CD14-positive monocyte (primary cell): ENCODE results near the gene KCTD16. TPM values are rescaled to one million over a fixed set of nuclear protein-coding genes. Genes with fewer than 3 reads are reported as not detected.

Source experiments
- DNase-seq, 3 donors: peaks; one replicate each; pipeline ENCODE4 v3.0.0-alpha.2; 2011 to 2022
- H2AFZ ChIP-seq: 2 replicates; pipeline ENCODE4 v1.6.0; 2012; ENCODE audit warnings: mild to moderate bottlenecking, low read depth, low read length, inconsistent platforms; ENCODE audit not compliant: insufficient read depth, poor library complexity, severe bottlenecking
- H3K27ac ChIP-seq, 2 donors: 1 replicate in 1 of 2; 2 replicates in 1 of 2; pipeline ENCODE4 v1.5.1; 2012 to 2013; ENCODE audit warnings: low read length in 2 of 2, control low read depth in 1 of 2, inconsistent platforms in 1 of 2, low read depth in 1 of 2, mild to moderate bottlenecking in 1 of 2
- H3K27me3 ChIP-seq, 2 donors: one replicate each; pipeline versions ENCODE4 v1.6.0 to v1.6.1; 2011 to 2013; ENCODE audit warnings: low read length in 2 of 2; ENCODE audit not compliant: control insufficient read depth in 2 of 2, insufficient read depth in 2 of 2
- H3K36me3 ChIP-seq, 2 donors: replicated peaks in 1 of 2; 1 replicate in 1 of 2; 2 replicates in 1 of 2; pipeline versions ENCODE4 v1.5.1 to v1.6.1; 2012 to 2013; ENCODE audit warnings: low read length in 2 of 2, control low read depth in 1 of 2, inconsistent platforms in 1 of 2, mild to moderate bottlenecking in 1 of 2; ENCODE audit not compliant: insufficient read depth in 2 of 2, control insufficient read depth in 1 of 2
- H3K4me1 ChIP-seq, 2 donors: 1 replicate in 1 of 2; 2 replicates in 1 of 2; pipeline versions ENCODE4 v1.5.1 to v1.6.1; 2012 to 2013; ENCODE audit warnings: low read length in 2 of 2, control low read depth in 1 of 2, inconsistent platforms in 1 of 2, mild to moderate bottlenecking in 1 of 2, moderate library complexity in 1 of 2; ENCODE audit not compliant: insufficient read depth in 2 of 2, control insufficient read depth in 1 of 2
- H3K4me2 ChIP-seq: replicated peaks from 2 replicates; pipeline ENCODE3; 2012; ENCODE audit warnings: low read length, moderate library complexity, mild to moderate bottlenecking; ENCODE audit not compliant: poor library complexity, severe bottlenecking; ENCODE audit errors: extremely low read depth
- H3K4me3 ChIP-seq, 3 experiments: fragments of 200-600 bp in 1 of 3; sonication (generic) in 1 of 3; replicated peaks in 1 of 3; 1 replicate in 2 of 3; 2 replicates in 1 of 3; pipeline ENCODE4 v1.5.1; 2011 to 2013; ENCODE audit warnings: low read length in 3 of 3, mild to moderate bottlenecking in 3 of 3, control low read depth in 2 of 3, low read depth in 2 of 3, inconsistent platforms in 1 of 3, moderate library complexity in 1 of 3
- H3K79me2 ChIP-seq: 2 replicates; pipeline ENCODE4 v1.6.0; 2012; ENCODE audit warnings: mild to moderate bottlenecking, control low read depth, inconsistent platforms, low read length, moderate library complexity; ENCODE audit not compliant: insufficient read depth
- H3K9ac ChIP-seq: 2 replicates; pipeline ENCODE4 v1.6.0; 2017; ENCODE audit warnings: low read length, mild to moderate bottlenecking; ENCODE audit not compliant: insufficient read depth, poor library complexity, severe bottlenecking
- H3K9me3 ChIP-seq, 2 donors: replicated peaks in 1 of 2; 1 replicate in 1 of 2; 2 replicates in 1 of 2; pipeline versions ENCODE4 v1.5.1 to v1.6.1; 2012 to 2013; ENCODE audit warnings: low read length in 2 of 2, control low read depth in 1 of 2; ENCODE audit not compliant: control insufficient read depth in 1 of 2, insufficient read depth in 1 of 2
- H4K20me1 ChIP-seq: 2 replicates; pipeline ENCODE4 v1.6.0; 2012; ENCODE audit warnings: mild to moderate bottlenecking, low read length, control low read depth, moderate library complexity; ENCODE audit not compliant: insufficient read depth
- H3K27ac Mint-ChIP-seq, 7 donors: one replicate each; pipeline ENCODE4 v1.8.0; 2020; ENCODE audit warnings: mild to moderate bottlenecking in 7 of 7, mixed read lengths in 7 of 7, moderate library complexity in 6 of 7, inconsistent platforms in 2 of 7
- H3K27me3 Mint-ChIP-seq, 3 donors: one replicate each; pipeline ENCODE4 v1.8.0; 2021 to 2022; ENCODE audit warnings: low read depth in 3 of 3, mild to moderate bottlenecking in 3 of 3, mixed read lengths in 3 of 3, moderate library complexity in 3 of 3, inconsistent platforms in 1 of 3
- H3K36me3 Mint-ChIP-seq, 2 donors: one replicate each; pipeline ENCODE4 v1.8.0; 2020; ENCODE audit warnings: mixed read lengths in 2 of 2, inconsistent platforms in 1 of 2, mild to moderate bottlenecking in 1 of 2
- H3K4me1 Mint-ChIP-seq: one replicate; pipeline ENCODE4 v1.8.0; 2020; ENCODE audit warnings: mild to moderate bottlenecking, mixed read lengths
- H3K4me3 Mint-ChIP-seq, 2 donors: one replicate each; pipeline ENCODE4 v1.8.0; 2020; ENCODE audit warnings: mild to moderate bottlenecking in 2 of 2, mixed read lengths in 2 of 2, moderate library complexity in 1 of 2
- H3K9me3 Mint-ChIP-seq, 7 donors: one replicate each; pipeline ENCODE4 v1.8.0; 2020 to 2022; ENCODE audit warnings: mixed read lengths in 7 of 7, mild to moderate bottlenecking in 6 of 7, moderate library complexity in 6 of 7, inconsistent platforms in 2 of 7
- CTCF ChIP-seq: fragments of 200-600 bp; IDR thresholded peaks from one replicate; pipeline ENCODE4 v1.8.0; 2022; ENCODE audit warnings: antibody characterized with exemption, mild to moderate bottlenecking
- WGBS: methylation state at CpG from one replicate; pipeline ENCODE4 v1.1.5; 2013; ENCODE audit warnings: missing lambda C conversion rate; ENCODE audit not compliant: insufficient coverage; 5-methylcytosine and 5-hydroxymethylcytosine counted together
- intact Hi-C, 2 donors: fragments of 100-400 bp; cut with micrococcal nuclease; formaldehyde crosslinking; loops; one replicate each; pipeline versions ENCODE4 v1.15.0 to v1.15.1; 2023
- polyA plus RNA-seq, 3 donors: library from polyadenylated mRNA; depleted of rRNA in 1 of 3; unstranded in 2 of 3; stranded (reverse) in 1 of 3; fragments of 300-500 nt in 2 of 3; fragments of >200 nt in 1 of 3; fragmentation: Illumina TruSeq in 2 of 3; gene quantifications; 1 replicate in 2 of 3; 2 replicates in 1 of 3; pipeline ENCODE4 v1.2.3, GENCODE V29; 2012 to 2021

Gene KCTD16
- polyA plus RNA-seq, 3 donors: not detected

- DNase-seq: no peak
- intact Hi-C loops: no loop called here
- no peak for TF ChIP-seq CTCF
- Mint-ChIP-seq H3K27ac (no peak overlapping the region), H3K4me1 (no peaks in the 10 kb centered on the region), H3K36me3 (no peaks in the 10 kb centered on the region), H3K4me3 (no peak overlapping the region), H3K27me3 (no peaks in the 10 kb centered on the region), H3K9me3 (peaks cover 0 to 2% (median 2%) of the 10 kb centered on the region in 7 donors)
- Histone ChIP-seq H3K79me2 (no peaks in the 10 kb centered on the region), H4K20me1 (no peaks in the 10 kb centered on the region), H3K9me3 (no peaks in the 10 kb centered on the region), H3K4me2 (no peak overlapping the region), H2AFZ (no peak overlapping the region), H3K9ac (no peak overlapping the region), H3K36me3 (no peaks in the 10 kb centered on the region), H3K4me1 (no peaks in the 10 kb centered on the region), H3K27me3 (no peaks in the 10 kb centered on the region), H3K27ac (no peak overlapping the region), H3K4me3 (no peak overlapping the region)
- no CpG with 5 or more reads among the region's 3 CpGs for WGBS
Observed at GRCh38 chr5:144318011-144318410, 147.3 kb downstream of the KCTD16 start.

- no peak overlapping the region for H2AFZ ChIP-seq
- Mint-ChIP-seq H3K27me3 (no peaks in the 10 kb centered on the region), H3K27ac (no peak overlapping the region), H3K36me3 (no peaks in the 10 kb centered on the region), H3K4me1 (no peaks in the 10 kb centered on the region), H3K4me3 (no peak overlapping the region), H3K9me3 (peaks cover 0 to 2% (median 2%) of the 10 kb centered on the region in 7 donors)
- no peaks in the 10 kb centered on the region for H4K20me1 ChIP-seq
- H3K9me3 ChIP-seq: no peaks in the 10 kb centered on the region
- H3K4me3 ChIP-seq: no peak overlapping the region
- 76% methylated on average over 4 of the region's 4 CpGs for WGBS
- no peak for DNase-seq
- intact Hi-C loops: no loop called here
- no peaks in the 10 kb centered on the region for H3K79me2 ChIP-seq
- no peaks in the 10 kb centered on the region for H3K4me1 ChIP-seq
- H3K27me3 ChIP-seq: no peaks in the 10 kb centered on the region
- no peak overlapping the region for H3K9ac ChIP-seq
- no peak overlapping the region for H3K27ac ChIP-seq
- no peak overlapping the region for H3K4me2 ChIP-seq
- TF ChIP-seq CTCF: no peak
- no peaks in the 10 kb centered on the region for H3K36me3 ChIP-seq
Observed at GRCh38 chr5:144318460-144318859, 147.8 kb downstream of the KCTD16 start.
